MM.1S (cell line): ENCODE measurements around the gene RPP40.

Experiments
- DNase-seq: peaks from one replicate; pipeline ENCODE4 v3.0.0-alpha.2; 2015
- H2AFZ ChIP-seq: fragments of 300-600 bp; sonication (generic); 2 replicates; pipeline ENCODE4 v1.6.0; 2016; ENCODE audit warnings: antibody characterized with exemption, low read length
- H3F3A ChIP-seq: fragments of 300-600 bp; sonication (generic); 2 replicates; pipeline ENCODE4 v1.6.1; 2016; ENCODE audit warnings: mild to moderate bottlenecking, antibody characterized with exemption, low read length, moderate library complexity, mixed read lengths; ENCODE audit not compliant: insufficient read depth
- H3K27ac ChIP-seq: fragments of 300-600 bp; sonication (generic); 2 replicates; pipeline ENCODE4 v1.5.1; 2016; ENCODE audit warnings: mild to moderate bottlenecking, low read length
- H3K27me3 ChIP-seq: fragments of 300-600 bp; sonication (generic); replicated peaks from 2 replicates; pipeline ENCODE4 v1.6.0; 2016; ENCODE audit warnings: low read length; ENCODE audit not compliant: insufficient read depth
- H3K36me3 ChIP-seq: fragments of 300-600 bp; sonication (generic); replicated peaks from 2 replicates; pipeline ENCODE4 v1.6.1; 2016; ENCODE audit warnings: mild to moderate bottlenecking, low read length, mixed read lengths; ENCODE audit not compliant: insufficient read depth
- H3K4me1 ChIP-seq: fragments of 300-600 bp; sonication (generic); 2 replicates; pipeline ENCODE4 v1.6.1; 2016; ENCODE audit warnings: low read length, mixed read lengths
- H3K4me2 ChIP-seq: fragments of 300-600 bp; sonication (generic); 2 replicates; pipeline ENCODE4 v1.6.0; 2016; ENCODE audit warnings: low read depth, low read length
- H3K4me3 ChIP-seq: fragments of 300-600 bp; sonication (generic); 2 replicates; pipeline ENCODE4 v1.5.1; 2016; ENCODE audit warnings: low read length, mixed read lengths
- H3K79me2 ChIP-seq: fragments of 300-600 bp; sonication (generic); 2 replicates; pipeline ENCODE4 v1.6.1; 2016; ENCODE audit warnings: mixed run types, low read length, mixed read lengths
- H3K9ac ChIP-seq: fragments of 300-600 bp; sonication (generic); 2 replicates; pipeline ENCODE4 v1.6.1; 2016; ENCODE audit warnings: low read length, mixed read lengths
- H3K9me2 ChIP-seq: fragments of 300-600 bp; sonication (generic); replicated peaks from 2 replicates; pipeline ENCODE4 v1.6.1; 2016; ENCODE audit warnings: mild to moderate bottlenecking, low read length, mixed read lengths; ENCODE audit not compliant: insufficient read depth
- H3K9me3 ChIP-seq: fragments of 300-600 bp; sonication (generic); replicated peaks from 2 replicates; pipeline ENCODE4 v1.6.1; 2016; ENCODE audit warnings: mild to moderate bottlenecking, low read length, mixed read lengths; ENCODE audit not compliant: insufficient read depth
- H4K20me1 ChIP-seq: fragments of 300-600 bp; sonication (generic); 2 replicates; pipeline ENCODE4 v1.6.1; 2016; ENCODE audit warnings: mild to moderate bottlenecking, low read length, moderate library complexity, mixed read lengths; ENCODE audit not compliant: insufficient read depth
- EZH2 ChIP-seq: fragments of 300-600 bp; sonication (generic); optimal IDR thresholded peaks from 2 replicates; pipeline ENCODE3; 2017; ENCODE audit warnings: low read depth, mild to moderate bottlenecking, antibody characterized with exemption, low read length, mixed read lengths
- EZH2phosphoT487 ChIP-seq: fragments of 300-600 bp; sonication (generic); IDR thresholded peaks from 2 replicates; pipeline ENCODE4 v1.6.1; 2018; ENCODE audit warnings: antibody characterized with exemption, low read length
- TF ChIP-seq, protein P1 (sequence below): fragments of 300-600 bp; sonication (generic); IDR thresholded peaks from 2 replicates; pipeline ENCODE4 v1.5.1; 2016; ENCODE audit warnings: antibody characterized with exemption, low read length, mixed read lengths

RPP40 gene

DNA sequence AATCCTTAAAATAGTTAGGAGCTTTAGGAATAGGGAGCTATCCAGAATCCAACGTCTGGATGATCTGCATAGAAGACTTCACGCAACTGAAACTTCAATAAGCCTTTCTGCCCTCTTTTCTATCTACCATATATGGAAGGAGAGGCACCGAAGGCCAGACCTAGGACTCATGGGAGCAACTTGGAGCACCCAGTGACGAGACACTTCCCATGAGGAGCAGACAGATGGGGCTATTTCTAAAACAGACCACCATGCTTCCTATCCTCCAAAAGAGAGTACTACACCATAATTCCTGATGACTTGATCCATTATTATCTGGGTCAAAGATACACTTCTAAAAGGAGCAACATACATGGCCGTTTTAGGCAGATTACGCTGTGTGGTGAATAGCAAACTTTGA, 6.0 kb downstream of the RPP40 start:
- Histone ChIP-seq H3K27ac (no peak overlapping the region), H3K36me3 (peaks cover 10% of the 10 kb centered on the region; the same call in 1 of the 2 replicates), H3K27me3 (no peaks in the 10 kb centered on the region), H3K4me1 (no peaks in the 10 kb centered on the region), H3K9me3 (no peaks in the 10 kb centered on the region), H2AFZ (no peak overlapping the region), H3K4me3 (no peak overlapping the region), H3K4me2 (no peak overlapping the region), H3K79me2 (peaks cover 17% of the 10 kb centered on the region), H3K9ac (no peak overlapping the region), H3K9me2 (no peaks in the 10 kb centered on the region), H3F3A (no peaks in the 10 kb centered on the region), H4K20me1 (no peaks in the 10 kb centered on the region)
- TF ChIP-seq, protein P1, sequence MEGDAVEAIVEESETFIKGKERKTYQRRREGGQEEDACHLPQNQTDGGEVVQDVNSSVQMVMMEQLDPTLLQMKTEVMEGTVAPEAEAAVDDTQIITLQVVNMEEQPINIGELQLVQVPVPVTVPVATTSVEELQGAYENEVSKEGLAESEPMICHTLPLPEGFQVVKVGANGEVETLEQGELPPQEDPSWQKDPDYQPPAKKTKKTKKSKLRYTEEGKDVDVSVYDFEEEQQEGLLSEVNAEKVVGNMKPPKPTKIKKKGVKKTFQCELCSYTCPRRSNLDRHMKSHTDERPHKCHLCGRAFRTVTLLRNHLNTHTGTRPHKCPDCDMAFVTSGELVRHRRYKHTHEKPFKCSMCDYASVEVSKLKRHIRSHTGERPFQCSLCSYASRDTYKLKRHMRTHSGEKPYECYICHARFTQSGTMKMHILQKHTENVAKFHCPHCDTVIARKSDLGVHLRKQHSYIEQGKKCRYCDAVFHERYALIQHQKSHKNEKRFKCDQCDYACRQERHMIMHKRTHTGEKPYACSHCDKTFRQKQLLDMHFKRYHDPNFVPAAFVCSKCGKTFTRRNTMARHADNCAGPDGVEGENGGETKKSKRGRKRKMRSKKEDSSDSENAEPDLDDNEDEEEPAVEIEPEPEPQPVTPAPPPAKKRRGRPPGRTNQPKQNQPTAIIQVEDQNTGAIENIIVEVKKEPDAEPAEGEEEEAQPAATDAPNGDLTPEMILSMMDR = no peak
- TF ChIP-seq EZH2 (no peak), EZH2phosphoT487 (no peak)
- no peak for DNase-seq

DNA sequence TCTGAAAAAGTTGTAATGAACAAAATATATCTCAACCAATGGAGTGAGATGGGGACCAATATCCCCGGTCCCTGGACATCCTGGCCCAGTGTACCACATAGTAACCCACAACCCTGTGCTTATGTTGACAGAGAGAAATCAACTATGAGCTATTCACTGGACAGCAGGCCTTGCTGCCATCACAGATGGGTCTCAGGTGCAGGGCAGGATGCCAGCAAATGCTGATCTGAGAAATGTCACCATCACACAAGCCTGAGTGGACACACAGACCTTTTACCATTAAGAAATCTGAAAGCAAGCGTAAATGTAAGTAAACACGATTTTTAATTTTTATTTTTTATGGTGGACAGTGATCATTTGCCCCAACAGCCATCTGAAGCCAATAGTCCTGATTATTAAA, 9.1 kb downstream of the RPP40 start:
- Histone ChIP-seq H3K9ac (no peak overlapping the region), H3K9me3 (no peaks in the 10 kb centered on the region), H3K79me2 (no peaks in the 10 kb centered on the region), H3K27ac (no peak overlapping the region), H3K4me3 (no peak overlapping the region), H3K27me3 (no peaks in the 10 kb centered on the region), H3K4me2 (no peak overlapping the region), H4K20me1 (no peaks in the 10 kb centered on the region), H3F3A (no peaks in the 10 kb centered on the region), H2AFZ (no peak overlapping the region), H3K4me1 (no peaks in the 10 kb centered on the region), H3K9me2 (no peaks in the 10 kb centered on the region), H3K36me3 (peaks cover 2% of the 10 kb centered on the region; the same call in 1 of the 2 replicates)
- TF ChIP-seq, protein P1 = no peak
- no peak for DNase-seq

DNA sequence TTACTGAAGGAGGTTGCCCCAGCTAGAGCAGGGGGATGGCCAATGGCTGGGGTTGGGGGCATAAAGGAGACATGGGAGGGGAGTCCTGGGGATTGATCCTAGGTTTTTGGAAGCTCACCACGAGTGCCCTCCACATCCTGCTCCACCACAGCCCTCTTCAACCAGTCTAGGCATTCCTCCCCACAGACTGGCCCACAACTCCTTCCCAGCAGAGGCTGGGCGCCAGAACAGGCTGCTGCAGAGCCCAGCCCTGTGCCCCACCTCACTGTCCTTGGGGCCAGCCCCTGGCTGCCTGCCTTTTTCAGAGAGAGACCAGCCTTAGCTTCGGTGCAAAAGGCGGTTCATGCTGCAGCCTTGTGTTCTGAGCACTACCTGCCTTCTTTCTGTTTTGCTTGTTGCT, 16.4 kb downstream of the RPP40 start:
- Histone ChIP-seq H3K9me3 (no peaks in the 10 kb centered on the region), H3K4me2 (no peak overlapping the region), H2AFZ (no peak overlapping the region), H3K36me3 (no peaks in the 10 kb centered on the region), H3K4me1 (no peaks in the 10 kb centered on the region), H4K20me1 (no peaks in the 10 kb centered on the region), H3K27ac (no peak overlapping the region), H3K27me3 (no peaks in the 10 kb centered on the region), H3K9ac (no peak overlapping the region), H3K9me2 (no peaks in the 10 kb centered on the region), H3F3A (no peaks in the 10 kb centered on the region), H3K79me2 (no peaks in the 10 kb centered on the region), H3K4me3 (no peak overlapping the region)
- TF ChIP-seq EZH2phosphoT487 = no peak
- TF ChIP-seq, protein P1 = no peak
- no peak for TF ChIP-seq EZH2
- no peak for DNase-seq

DNA sequence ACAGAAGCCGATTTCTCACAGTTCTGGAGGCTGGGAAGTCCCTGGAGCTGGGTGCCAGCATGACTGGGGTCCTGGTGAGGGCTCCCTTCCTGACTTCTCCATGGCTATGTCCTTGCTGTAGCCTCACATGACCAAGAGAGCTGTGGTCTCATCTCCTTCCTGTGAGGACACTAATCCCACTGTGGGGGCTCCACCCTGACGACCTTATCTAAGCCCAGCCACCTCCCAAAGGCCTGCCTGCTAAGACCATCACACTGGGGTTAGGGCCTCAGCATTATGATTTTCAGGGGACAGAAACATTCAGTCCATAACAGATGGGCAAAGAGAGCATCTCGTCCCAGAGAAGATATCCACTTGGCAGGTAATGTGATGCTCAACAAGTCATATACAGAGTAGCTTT, 16.8 kb downstream of the RPP40 start:
- no peaks in the 10 kb centered on the region for H3K27me3 ChIP-seq
- no peaks in the 10 kb centered on the region for H3K36me3 ChIP-seq
- no peak overlapping the region for H3K4me3 ChIP-seq
- no peak for DNase-seq
- H3K4me1 ChIP-seq = no peaks in the 10 kb centered on the region
- H3F3A ChIP-seq = no peaks in the 10 kb centered on the region
- H3K79me2 ChIP-seq = no peaks in the 10 kb centered on the region
- H3K9me3 ChIP-seq = no peaks in the 10 kb centered on the region
- no peak overlapping the region for H3K4me2 ChIP-seq
- no peak overlapping the region for H3K27ac ChIP-seq
- no peak overlapping the region for H3K9ac ChIP-seq
- no peaks in the 10 kb centered on the region for H4K20me1 ChIP-seq
- TF ChIP-seq, protein P1 = no peak
- TF ChIP-seq EZH2 = no peak
- no peak for TF ChIP-seq EZH2phosphoT487
- H2AFZ ChIP-seq = no peak overlapping the region
- H3K9me2 ChIP-seq = no peaks in the 10 kb centered on the region
